ENCODE measurements around the gene SMYD4.
"Not testable (repeated sequence)": the region's sequence is repeated elsewhere in the genome, so short reads cannot be mapped to it uniquely, and the experiment has no call there.

Gene SMYD4

DNA sequence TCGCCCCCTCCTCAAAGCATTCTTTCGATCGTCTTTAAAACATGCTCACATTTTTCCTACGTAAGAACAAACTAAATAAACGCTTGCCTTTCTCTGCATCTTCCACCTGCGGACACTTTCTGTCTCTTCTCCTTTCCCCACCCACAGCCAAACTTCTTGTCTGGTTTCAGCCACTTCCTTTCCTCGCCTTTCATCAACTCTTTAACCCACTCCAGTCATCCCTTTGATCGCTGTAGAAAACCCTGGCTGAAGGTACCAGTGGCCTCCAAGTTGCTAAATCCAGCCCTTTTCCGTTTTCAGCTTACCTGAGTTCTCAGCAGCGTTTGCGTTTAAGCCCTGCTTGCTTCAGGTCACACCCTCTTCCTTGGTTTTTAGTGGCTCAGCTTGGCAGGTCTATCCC lies 586 bp upstream of the SMYD4 start:
- no peak for DNase-seq (ENCODE audit: low read depth)

GRCh38 chr17:1829216-1829591 lies 498 bp downstream of the SMYD4 start:
- peak; percentile 1 for DNase-seq (ENCODE audit: low read depth)

- DNase-seq (ENCODE audit: low read depth): no peak
Measured at GRCh38 chr17:1820528-1821252, 9.0 kb downstream of the SMYD4 start.

DNA sequence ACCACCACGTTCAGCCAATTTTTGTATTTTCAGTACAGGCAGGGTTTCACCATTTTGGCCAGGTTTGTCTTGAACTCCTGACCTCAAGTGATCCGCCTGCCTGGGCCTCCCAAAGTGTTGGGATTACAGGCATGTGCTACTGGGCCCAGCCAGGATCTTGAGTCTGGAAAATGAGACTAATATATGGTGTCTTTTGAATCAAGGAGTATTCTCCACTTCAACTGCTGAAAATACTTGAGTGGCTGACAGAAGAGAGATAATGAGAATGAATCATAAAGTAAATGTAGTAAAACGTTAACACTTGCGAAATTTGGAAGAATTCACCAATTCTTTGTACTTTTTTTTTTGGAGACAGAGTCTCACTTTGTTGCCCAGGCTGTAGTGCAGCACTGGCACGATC lies 16.6 kb downstream of the SMYD4 start:
- DNase-seq (ENCODE audit: low read depth): peak; percentile 25

DNA sequence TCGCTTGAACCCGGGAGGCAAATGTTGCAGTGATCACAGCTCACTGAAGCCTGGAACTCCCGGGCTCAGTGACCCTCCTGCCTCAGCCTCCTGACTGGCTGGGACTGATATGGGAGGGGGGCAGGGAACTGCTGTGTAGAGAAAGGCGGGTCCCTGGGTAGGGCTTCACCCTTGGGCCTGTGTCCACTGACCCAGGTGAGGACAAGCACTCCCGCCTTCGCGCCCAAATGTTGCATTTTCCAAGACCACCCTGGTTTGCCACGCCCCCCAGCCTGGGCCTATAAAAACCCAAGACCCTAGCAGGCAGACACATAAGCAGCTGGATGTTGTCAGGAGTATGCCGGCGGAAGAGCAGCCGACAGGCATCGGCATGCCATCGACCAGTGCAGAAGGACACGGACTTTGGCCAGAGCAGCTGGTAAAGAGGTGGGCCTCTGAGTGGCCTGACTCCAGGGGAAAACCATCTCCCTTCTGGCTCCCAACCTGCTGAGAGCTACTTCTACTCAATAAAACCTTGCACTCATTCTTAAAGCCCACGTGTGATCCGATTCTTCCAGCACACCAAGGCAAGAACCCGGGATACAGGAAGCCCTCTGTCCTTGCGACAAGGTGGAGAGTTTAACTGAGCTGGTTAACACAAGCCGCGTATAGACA lies 19.1 kb downstream of the SMYD4 start:
- no peak for DNase-seq (ENCODE audit: low read depth)

DNA sequence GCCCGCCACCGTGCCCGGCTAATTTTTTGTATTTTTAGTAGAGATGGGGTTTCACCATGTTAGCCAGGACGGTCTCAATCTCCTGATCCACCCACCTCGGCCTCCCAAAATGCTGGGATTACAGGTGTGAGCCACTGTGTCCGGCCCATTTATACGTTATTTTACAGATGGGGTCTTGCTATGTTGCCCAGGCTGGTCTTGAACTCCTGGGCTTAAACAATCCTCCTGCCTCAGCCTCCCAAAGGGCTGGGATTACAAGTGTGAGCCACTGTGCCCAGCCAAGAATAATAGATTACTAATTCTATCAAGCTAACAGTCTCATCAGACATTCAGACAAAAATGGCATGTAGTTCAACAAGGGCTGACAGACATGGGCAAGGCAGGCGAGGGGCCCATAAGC lies 19.9 kb downstream of the SMYD4 start:
- DNase-seq (ENCODE audit: low read depth): not testable (repeated sequence)

DNA sequence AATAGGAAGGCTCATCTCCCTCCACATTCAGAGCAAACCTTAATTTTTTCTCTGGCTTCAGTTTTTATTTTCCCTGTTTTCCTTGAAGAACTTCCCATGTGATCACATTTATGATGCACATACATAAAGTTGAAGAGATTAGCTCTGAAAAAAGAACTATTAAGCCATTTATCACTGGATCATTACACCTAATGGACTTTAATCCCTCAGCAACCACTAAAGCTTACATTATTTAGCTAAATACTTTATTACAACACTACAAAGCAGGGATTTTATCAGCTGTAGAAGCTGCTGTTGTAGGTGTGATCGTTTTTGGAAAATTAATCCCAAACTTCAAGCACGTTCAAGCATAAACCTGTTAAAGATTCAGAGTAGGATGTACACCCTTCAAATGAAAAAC lies 21.1 kb downstream of the SMYD4 start:
- DNase-seq (ENCODE audit: low read depth): no peak

DNA sequence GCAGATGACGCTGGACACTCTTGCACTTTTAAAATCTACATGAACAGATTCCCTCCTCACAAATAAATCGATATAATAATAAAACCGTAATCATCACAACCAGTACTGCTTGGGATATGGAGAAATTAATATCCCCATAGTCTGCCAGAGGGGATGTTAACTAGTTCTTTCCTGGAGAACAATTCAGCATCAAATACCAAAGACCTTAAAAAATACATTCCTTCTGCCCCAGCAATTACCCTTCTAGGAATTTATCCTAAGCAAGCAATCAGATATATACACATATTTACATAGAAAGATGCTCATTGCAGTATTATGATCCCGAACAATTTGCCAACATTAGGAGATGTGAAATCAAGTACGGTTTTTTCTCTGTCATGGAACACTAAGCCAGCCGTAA lies 21.8 kb downstream of the SMYD4 start:
- DNase-seq (ENCODE audit: low read depth): peak; percentile 29

DNA sequence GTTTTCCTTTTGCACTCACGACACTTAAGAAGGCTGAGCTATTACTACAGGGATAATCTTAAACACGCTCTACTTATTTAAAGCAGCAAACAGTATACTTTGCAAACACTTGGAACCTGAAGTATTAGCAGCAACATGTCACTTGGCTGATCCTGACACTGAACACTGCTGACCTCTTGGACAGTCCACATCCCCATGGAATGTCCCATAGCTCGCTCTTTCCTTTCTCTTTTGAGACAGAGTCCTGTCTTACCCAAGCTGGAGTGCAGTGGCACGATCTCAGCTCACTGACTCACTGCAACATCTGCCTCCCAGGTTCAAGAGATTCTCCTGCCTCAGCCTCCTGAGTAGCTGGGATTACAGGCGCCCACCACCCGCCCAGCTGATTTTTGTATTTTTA lies 26.4 kb downstream of the SMYD4 start:
- DNase-seq (ENCODE audit: low read depth): no peak

GRCh38 chr17:1802429-1802828 lies 27.3 kb downstream of the SMYD4 start:
- no peak for DNase-seq (ENCODE audit: low read depth)

- DNase-seq (ENCODE audit: low read depth): no peak
Measured at GRCh38 chr17:1800712-1801111, 29.0 kb downstream of the SMYD4 start.

GRCh38 chr17:1800240-1800639 lies 29.5 kb downstream of the SMYD4 start:
- DNase-seq (ENCODE audit: low read depth): no peak

GRCh38 chr17:1797846-1798245 lies 31.9 kb downstream of the SMYD4 start:
- not testable (repeated sequence) for DNase-seq (ENCODE audit: low read depth)

DNA sequence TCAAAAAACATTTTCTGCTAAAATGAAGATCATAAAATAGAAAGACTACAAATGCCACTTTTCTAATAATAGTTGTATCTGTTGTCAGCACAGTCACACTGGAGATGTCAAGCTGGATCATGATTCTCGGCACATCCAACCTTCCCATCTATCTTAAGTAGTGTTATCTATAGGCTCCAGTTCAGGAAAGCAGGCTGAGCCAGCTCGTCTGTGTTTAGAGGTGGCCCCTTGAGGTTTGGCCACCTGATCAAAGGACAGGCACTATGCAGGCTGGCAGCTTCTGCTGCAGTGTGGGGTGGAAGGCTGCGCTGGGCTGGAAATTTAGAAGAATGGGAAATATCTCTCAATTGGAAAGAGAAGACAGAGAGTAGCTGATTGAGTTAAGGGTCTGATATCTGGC lies 32.4 kb downstream of the SMYD4 start:
- DNase-seq (ENCODE audit: low read depth): no peak

GRCh38 chr17:1796800-1797199 lies 32.9 kb downstream of the SMYD4 start:
- no peak for DNase-seq (ENCODE audit: low read depth)

- DNase-seq (ENCODE audit: low read depth): no peak
Measured at GRCh38 chr17:1793447-1793806, 36.3 kb downstream of the SMYD4 start.

- DNase-seq (ENCODE audit: low read depth): no peak
Measured at GRCh38 chr17:1792495-1793446, 36.9 kb downstream of the SMYD4 start.

GRCh38 chr17:1789936-1790335 lies 39.8 kb downstream of the SMYD4 start:
- no peak for DNase-seq (ENCODE audit: low read depth)

DNA sequence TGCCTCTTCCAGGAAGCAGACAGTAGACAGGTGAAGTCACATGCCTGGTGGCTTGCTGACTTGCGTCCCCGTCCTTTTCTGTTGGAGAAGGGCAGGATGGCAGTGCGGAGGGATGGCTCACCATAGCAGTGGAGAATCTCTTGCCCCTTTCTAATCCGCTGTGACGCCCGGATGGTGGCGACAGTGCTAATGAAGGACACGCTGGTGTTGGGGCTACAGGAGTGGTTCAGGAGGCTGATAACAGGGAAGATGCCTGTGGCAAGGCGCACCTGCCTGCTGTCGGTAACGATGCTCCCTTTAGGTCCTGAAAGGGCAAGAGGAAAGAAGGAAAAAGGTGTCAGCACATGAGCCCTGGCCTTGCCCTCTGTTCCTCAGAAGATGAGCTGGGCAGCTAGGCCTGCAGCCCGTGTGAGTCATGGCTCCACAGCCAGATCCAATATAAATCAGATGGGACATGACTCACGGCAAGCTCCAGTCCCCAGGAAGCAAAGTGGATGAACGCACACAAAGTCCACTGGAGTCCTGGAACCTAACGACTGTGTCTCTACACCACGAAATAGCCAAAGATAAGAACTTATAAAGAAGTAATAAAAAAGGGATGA lies 42.3 kb downstream of the SMYD4 start:
- DNase-seq (ENCODE audit: low read depth): peak; percentile 92

DNA sequence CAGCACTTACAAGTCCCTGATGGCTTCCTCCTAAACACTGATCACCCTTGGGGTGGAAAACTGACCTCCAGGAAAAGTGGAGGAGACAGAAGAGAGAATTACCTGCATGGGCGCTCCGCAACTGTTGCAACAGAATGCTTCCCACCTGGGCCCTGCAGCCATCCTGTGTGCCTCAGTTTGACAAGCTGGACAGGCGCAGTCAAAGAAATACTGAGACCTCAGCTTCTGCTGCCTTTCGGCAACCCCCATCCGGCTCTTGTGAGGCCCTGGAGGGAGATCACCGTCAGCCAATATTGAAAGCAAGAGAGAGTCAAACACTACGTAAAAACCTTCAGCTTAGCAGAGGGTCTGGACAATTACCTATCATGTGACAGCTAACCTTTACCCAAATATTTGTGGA lies 43.0 kb downstream of the SMYD4 start:
- peak; percentile 80 for DNase-seq (ENCODE audit: low read depth)

DNA sequence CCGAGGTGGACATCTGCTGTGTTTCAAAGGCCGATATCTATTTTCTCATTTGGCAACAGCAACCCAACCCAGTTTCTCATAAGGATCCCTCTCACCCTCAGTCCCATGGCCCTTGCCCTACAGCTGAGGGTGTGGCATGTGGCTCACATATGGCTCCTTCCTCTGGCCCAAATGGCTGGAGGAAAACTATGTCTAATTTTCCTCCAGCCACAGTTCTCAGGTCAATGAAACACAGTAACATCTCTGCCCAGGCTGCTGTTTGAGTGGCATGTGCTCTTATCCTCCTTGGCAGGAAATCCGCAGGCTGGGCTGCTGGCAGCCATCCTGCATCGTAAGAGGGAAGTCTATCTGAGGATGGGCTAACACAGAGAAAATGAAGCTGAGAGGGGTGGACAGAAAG lies 43.8 kb downstream of the SMYD4 start:
- peak; percentile 70 for DNase-seq (ENCODE audit: low read depth)

DNA sequence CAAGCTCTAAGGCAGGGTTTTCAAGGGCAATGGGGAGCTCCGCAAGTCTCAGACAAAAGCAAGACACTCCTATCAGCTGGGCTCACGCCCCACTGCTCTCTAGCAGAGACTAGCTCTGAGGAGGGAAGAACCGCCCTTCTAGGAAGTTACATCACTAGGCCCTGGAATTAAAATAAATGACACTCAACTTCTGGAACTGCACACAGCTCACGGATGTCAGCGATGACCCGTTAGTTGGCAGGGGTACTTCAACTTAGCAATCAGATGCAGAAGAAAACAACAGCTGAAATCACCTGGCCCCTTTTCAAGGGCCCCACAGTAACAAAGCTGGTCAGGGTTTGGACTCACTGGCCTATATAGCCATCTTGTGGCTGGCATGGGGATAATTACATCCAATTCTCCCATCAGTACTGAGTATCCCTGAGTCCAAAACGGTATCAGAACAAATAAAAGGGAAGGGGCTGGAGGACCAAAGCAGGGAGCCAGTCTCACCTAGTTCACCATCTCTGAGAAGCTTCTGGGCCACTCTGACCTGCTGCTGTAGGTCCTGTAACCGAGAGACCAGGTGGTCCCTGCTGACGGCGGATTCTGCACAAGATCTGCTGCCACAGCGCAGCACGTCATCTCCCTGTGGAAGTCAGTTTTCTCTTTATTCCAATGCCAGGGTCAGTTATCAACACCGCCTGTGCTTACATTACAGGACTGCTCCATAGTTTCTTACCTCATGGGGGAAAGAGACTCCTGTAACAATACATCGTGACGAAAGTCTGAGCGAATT lies 45.7 kb downstream of the SMYD4 start:
- peak; percentile 99 for DNase-seq (ENCODE audit: low read depth)

Data from fibroblast of gingiva (primary cell).